IgD-negative memory B cell (primary cell): ENCODE measurements around the gene UTY. TPM values are rescaled to one million over a fixed set of nuclear protein-coding genes. Genes with fewer than 3 reads are reported as not detected.

Experiments used
- polyA plus RNA-seq: library from polyadenylated mRNA; unstranded; fragments of 300-500 nt; fragmentation: Illumina TruSeq; gene quantifications from one replicate; pipeline ENCODE4 v1.2.3, GENCODE V29; 2021

Gene UTY
- polyA plus RNA-seq, 1 donor from 2014 or later, result not detected

Other genes starting within 250 kb of the UTY start
- gene TMSB4Y, start 223.9 kb upstream of the UTY start, polyA plus RNA-seq, result not detected